NCI-H345 treated with DMSO at 0.1 percent for 48 hours (cell line): ENCODE data around the gene WDPCP.
"Not testable (repeated sequence)": the region's sequence is repeated elsewhere in the genome, so short reads cannot be mapped to it uniquely, and the experiment has no call there.

ENCODE experiments used
- DNase-seq: peaks from one replicate; lab custom pipeline; 2025; ENCODE audit not compliant: unreplicated experiment; lab: John Stamatoyannopoulos, UW

WDPCP gene

DNA sequence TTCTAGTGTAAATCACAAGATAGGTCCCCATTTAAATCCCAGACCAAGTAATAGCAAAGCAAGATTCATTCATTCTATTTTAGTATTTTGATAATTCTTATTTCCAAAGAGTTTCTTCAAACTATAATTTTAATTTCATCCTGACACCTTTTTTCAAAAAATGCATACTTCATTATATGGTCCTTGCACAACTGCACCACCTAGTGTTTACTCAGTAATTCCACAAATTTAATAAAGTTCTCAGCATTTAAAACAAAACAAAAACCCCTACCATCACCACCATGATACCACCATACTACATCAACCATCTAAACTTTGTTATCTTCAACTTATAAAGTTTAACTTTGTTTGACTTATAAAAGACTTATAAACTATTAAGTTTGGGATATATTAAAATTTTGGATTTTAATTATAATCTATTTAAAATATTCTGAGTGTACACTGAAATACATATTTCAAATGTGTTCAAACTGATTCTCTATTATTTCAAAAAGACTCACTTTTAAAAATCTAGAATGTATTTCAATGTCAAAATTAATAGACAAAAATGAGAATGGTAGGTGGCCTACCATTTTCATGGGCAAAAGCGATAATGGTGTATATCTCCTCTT is 44.2 kb downstream of the WDPCP start:
- DNase-seq = no peak

DNA sequence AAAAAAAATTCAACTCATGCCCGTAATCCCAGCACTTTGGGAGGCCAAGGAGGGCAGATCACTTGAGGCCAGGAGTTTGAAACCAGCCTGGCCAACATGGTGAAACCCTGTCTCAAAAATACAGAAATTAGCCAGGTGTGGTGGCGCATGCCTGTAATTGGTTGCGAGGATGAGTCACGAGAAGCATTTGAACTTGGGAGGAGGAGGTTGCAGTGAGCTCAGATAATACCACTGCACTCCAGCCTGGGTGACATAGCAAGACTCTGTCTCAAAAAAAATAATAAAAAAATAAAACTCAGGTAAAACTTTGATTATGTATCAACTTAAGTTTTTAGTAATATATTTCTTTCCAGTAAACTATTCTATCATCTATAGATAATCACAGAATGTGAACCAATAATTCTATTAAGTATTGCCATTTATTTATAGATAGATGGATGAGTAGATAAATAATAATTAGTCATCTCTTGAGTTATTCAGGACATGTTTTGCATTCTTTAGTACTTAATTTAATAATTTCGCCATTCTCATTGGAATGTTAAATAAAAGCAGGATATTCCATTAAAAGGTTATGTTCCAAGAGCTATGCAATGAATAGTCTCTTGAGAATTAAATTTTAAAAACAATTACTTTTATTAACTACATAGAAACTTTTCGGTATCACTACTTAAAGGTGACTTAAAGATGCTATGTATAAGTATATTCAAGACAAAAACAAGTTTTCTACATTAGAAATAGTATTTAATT is 48.7 kb downstream of the WDPCP start:
- DNase-seq = no peak

DNA sequence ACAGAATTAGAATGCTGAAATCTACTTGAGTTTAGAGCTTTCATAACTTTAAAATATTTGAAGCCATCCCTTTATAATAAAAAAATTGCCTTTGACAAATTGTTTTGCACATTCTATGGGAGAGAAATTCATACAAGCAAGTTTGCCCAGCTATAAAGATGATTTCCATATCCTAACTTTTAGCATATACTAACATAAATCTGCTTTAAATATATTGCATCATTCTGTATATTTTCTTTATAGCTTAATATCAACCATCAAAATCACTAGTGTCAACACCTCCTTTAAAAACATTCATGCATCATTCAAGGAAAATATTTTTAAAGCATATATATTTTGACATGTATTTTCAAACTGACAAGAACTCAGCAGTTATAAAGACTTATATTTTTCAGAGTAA is 49.9 kb downstream of the WDPCP start:
- DNase-seq = no peak

DNA sequence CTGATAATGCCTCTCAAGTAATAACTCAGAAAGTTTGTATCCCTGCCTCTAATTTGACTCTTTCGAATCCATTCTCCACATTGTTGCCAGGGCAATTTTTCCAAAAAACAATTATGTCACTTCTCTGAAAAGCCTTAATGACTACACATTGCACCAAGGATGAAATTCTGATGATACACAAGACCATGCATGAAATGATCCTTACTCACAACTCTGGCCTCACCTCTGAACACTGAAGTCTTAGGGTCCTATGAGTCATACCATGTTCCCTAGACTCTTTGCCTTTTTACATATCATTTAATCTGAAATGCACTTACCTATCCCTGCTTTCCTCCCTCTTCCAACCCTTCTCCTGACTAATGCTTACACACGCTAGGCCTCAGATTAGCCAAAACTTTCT is 51.0 kb downstream of the WDPCP start:
- DNase-seq = no peak

DNA sequence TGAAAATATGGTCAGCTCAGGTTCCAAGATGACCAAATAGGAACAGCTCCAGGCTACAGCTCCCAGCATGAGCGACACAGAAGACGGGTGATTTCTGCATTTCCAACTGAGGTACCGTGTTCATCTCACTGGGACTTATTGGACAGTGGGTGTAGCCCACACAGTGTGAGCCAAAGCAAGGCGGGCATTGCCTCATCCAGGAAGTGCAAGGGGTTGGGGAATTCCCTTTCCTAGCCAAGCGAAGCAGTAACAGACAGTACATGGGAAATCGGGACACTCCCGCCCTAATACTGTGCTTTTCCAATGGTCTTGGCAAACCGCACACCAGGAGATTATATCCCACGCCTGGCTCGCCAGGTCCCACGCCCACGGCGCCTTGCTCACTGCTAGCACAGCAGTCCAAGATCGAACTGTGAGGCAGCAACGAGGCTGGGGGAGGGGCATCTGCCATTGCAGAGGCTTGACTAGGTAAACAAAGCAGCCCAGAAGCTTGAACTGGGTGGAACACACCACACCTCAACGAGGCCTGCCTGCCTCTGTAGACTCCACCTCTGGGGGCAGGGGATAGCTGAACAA is 57.5 kb downstream of the WDPCP start:
- DNase-seq = no peak

DNA sequence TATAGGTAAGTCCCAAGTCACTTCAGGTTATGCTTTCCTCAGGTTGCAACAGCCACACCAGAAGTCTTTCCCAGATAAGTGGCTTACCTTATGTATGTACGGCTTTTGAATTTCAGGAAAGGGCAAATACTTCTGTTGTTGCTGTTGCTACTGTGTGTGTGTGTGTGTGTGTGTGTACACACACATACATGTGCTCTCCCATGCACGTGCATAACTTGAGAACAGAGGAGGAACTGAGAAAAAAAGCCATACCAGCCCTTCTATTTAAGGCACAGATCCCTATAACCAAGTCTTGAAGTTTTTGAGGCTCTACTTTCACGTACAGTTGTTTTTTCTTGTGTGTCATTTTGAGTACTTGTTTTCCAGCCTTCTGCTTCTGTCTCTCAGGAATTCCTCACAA is 62.4 kb downstream of the WDPCP start:
- no peak for DNase-seq

DNA sequence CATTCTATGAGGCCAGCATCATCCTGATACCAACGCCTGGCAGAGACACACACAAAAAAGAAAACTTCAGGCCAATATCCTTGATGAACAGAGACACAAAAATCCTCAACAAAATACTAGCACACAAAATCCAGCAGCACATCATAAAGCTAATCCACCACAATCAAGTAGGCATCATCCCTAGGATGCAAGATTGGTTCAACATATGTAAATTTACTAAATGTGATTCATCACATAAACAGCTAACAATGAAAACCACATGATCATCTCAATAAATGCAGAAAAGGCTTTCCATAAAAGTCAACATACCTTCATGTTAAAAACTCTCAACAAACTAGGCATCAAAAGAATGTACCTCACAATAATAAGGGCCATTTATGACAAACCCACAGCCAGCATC is 65.3 kb downstream of the WDPCP start:
- DNase-seq = no peak

DNA sequence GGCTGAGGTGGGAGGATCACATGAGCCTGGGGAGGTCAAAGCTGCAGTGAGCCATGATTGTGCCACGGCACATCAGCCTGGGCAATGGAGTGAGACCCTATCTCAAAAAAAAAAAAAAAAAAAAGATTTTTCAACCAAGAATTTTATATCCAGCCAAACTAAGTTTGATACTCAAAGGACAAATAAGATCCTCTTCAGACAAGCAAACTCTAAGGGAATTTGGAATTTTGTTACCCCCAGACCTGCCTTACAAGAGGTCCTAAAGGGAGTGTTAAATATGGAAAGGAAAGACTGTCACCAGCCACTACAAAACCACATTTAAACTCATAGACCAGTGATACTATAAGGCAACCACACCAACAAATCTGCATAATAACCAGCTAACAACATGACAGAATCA is 67.5 kb downstream of the WDPCP start:
- no peak for DNase-seq

DNA sequence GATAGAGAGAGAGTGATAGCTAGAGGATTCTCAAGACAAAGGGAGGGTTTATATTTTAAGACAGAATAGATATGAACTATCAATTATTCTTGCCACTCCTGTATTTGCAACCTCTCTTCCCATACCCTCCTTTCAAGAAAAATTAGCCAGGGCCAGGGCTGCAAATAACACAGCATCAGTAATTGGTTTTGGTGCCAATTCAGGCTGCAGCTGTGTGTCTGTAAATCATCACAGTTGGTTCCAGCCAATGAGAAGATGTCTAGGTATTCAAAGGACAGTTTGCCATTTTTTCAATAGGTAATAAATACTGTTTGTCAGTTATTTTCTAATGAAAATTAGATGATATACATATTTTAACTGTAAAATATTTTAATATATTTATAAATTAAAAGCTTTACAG is 73.5 kb downstream of the WDPCP start:
- DNase-seq = no peak

DNA sequence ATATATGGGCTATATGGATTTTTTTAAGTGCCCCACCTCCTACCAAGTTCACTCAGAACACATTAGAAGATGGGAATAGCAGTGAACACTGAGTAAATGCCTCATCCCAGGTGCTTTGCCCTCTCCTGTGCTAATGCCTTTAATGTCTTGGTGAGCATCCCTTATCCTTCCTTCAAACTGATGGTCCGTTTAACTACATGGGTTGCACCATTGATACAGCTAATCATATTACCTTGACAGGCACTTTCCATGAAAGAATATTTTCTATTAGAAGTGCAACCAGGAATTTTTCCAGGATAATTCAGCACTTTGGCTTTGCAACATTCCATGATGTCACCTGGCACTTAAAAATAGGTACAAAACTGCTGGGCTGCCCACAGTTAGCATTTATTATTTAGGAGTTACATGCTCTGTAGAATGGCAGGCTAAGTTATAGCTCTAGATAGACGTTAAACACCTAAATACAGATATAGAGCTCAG is 74.0 kb downstream of the WDPCP start:
- no peak for DNase-seq

DNA sequence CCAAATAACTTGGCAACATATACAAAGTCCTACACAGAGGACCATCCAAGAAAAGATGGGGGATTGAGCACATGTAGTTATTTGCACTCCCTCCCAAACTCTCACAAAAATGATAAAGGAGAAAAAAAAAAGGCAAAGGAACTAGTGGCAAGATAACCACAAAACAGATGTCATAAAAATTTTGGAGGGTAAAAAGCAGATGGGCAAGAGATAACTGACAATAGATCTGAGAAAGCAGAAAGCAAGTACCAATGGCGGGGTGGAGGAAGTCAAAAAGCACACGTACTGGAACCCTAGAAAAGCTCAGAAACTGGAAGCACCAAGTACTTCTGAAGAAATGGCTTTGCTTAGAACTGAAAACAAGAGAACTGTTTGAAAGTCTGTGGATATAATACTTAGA is 82.0 kb downstream of the WDPCP start:
- DNase-seq = no peak

DNA sequence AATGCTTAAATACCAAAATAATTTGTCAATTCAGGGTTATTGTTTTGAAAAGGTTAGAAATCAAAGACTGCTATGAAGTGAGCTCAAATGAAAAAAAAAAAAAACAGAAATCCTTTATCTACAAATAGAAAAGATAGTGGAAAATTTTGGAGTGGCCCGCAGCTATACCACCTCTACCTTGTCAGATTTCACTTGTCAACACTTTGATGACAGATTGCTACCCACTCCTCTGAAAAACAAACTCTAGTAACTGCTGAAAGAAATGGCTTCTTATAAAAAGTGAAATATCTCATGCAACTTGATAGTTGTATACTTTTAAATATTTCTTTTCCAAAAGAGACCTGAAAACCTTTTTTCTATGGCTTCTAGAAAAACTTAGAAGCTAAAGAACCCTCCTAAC is 84.5 kb downstream of the WDPCP start:
- no peak for DNase-seq

DNA sequence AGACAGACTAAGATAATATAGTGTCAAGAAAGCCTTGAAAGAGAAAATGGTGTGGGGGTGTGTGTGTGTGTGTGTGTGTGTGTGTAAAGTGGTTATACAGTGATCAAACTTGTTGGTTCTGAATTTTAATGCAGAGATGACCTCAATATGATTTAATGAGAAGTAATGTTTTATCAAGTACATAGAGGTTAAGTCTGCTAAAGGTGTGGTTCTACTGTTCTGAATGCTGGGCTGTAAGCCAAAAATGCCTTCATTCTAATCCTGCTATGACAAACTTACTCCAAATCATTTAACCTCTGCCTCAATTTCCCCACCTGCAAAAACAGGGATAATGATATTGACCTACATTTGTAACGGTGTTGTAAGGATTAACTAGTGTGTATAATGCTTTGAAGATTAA is 87.9 kb downstream of the WDPCP start:
- DNase-seq = no peak

DNA sequence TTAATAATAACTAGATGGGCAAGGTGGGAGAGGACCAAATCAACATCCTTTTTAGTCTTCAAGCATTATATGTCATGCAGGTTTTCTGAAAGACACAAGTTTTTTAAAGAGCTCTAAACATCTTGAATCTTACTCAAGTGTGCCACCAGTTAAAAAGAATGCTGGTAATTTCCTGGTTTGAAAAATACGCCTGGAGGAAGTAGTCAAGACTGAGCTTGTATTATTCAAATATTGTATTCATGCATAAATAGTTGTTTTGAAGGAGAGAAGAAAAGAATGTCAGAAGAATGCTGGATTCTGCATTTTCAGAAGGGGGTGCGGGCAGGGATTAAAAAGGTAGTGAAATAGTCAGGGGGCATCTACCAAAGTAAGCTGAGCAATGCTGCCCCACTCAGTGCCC is 90.7 kb downstream of the WDPCP start:
- no peak for DNase-seq

DNA sequence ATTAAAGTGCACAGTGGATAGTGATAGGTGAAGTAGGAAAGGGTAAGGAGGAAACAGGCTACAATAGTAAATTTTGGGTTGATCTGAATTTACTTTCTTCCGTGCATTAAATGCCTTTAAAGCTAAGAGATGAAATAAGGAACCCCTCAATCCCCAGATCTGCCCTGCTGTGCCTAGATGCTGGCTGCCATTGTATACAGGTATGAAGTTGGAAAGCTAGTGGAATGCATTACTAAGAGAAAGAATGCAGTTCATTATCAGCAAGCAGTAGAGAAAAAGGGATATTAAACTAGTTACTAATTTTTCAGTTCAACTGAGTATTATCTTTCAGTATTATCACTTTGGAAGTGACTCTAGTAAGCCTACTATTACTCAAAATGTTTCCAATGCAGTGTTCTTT is 93.3 kb downstream of the WDPCP start:
- no peak for DNase-seq

DNA sequence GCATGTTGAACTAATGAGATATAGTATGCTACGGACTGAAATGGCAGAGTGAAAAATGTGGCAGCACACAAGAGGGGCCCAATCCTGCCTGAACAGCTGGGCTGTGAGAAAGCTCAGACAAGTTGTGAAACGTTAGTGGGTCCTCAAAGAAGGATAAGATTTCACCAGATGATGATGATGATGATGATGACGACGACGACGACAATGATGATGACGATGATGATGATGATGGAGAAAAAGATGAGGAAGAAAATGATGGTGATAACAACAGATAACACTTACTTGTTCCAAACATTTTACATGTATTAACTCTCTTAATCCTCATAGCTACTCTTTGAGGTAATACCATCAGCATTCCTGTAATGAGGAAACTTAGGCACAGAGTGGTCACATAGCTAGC is 94.2 kb downstream of the WDPCP start:
- no peak for DNase-seq

DNA sequence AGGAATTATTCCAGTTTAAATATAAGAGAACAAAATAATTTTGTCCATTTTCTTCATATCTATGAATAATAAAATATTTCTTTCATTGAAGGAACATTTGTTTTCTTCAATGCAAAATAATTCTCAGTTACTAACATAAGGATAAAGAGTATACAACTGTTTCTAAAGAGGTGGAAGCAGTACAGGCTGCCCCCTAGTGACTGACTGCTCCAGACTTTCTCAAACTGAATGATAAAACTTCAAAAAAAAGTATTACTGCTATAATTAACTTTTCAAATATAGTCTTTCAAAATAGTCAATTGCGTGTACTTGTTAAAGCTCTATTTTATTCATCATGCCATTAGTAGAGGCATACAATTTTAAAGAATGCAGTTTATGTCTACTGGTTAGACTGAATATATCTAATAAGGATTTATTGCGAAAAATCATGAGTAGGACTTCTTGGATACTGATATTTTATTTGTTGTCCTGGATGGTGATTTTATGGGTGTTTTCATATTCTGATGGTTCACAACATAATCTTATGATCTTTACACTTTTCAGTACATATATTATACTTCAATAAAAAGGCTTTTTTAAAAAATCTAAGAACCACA is 100.1 kb downstream of the WDPCP start:
- peak; percentile 9 for DNase-seq

DNA sequence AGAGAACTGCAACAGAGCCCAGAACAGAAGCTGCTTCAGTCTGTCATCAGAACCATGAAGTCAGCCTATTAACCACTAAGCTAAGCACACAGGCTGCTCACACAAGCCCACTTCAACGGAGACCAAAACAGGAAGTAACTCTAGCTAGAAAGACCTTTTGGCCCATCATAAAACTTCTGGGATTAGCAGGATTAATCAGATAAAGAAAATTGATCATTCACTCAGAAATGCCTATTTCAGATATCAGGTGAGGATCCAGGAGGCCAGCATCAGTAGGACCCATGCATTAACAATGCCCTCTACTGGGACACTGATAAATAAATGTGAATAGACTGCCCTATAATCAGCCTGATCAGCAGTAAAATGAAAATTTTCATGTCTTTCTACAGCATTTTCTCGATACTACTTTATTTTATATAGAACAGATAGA is 101.4 kb downstream of the WDPCP start:
- no peak for DNase-seq

DNA sequence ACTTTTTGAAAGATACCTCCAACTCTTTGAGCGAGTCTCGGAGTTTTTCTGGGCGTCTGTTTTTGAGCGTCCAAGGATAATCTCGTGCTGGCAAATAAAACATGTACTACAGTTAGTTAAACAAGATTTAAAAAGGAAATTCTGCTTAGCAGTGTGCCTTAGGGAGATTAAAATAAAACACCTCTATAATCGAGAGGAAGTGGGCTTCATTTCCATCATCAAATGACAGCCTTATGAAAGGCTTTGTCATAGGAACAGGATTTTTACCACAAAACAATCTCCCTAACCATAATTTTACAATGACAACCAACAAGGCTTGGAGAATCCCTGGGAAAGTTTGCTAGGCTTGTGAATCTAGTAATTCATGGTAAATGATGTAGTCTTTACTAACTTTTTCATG is 103.4 kb downstream of the WDPCP start:
- no peak for DNase-seq

DNA sequence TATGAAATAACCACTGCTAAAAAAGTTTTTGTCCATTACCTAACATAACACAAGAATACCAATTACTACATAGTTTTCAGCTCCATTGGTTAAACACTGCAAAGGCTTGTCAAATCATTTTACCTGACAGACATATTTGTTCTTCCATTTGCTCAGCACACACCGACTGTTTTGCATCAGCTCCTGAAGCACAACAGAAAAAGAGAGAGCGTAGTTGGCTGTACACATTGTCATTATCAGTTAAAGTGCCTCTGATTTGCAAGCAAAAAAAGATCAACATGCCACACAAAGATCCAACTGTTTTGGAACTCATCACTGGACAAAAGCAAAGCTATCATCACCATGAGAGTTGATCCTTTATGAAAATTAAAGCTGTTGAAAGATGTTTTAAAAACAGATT is 103.8 kb downstream of the WDPCP start:
- DNase-seq = no peak

DNA sequence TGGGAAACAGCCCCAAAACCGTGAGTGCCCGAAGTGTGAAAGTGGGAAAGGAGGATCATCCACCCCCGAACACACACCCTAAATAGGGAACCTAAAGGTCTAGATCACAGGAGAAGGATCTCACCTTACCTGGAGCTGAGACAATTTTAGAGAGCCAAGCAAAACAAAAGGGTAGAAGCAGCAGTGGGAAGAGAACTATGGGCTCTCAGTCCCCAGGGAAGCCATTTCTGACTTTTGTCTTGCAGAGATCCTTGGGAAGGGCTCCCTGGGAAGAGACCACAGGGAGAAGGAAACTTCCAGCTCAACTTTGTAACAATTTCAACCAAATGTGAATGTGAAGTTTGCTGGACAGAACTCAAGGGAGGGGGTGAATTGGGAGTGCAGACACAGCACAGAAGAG is 110.6 kb downstream of the WDPCP start:
- DNase-seq = no peak

DNA sequence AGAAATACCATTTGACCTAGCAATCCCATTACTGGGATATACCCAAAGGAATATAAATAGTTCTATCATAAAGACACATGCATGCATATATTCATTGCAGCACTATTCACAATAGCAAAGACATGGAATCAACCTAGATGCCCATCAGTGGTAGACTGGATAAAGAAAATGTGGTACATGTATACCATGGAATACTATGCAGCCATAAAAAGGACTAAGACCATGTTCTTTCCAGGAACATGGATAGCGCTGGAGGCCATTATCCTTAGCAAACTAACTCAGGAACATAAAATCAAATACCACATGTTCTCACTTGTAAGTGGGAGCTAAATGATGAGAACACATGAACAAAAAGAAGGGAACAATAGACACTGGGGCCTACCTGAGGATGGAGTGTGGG is 119.0 kb downstream of the WDPCP start:
- not testable (repeated sequence) for DNase-seq
